GM12872 (cell line): ENCODE measurements around the gene DSG3.

Source experiments
- CTCF ChIP-seq: IDR thresholded peaks from 3 replicates; pipeline ENCODE4 v1.5.1; 2011; ENCODE audit warnings: low read depth, mild to moderate bottlenecking, low read length, moderate library complexity; ENCODE audit not compliant: insufficient read depth

DSG3 gene

GRCh38 chr18:31446854-31447253 lies 687 bp upstream of the DSG3 start:
- TF ChIP-seq CTCF, result no peak

- no peak for TF ChIP-seq CTCF
These were observed 2.9 kb downstream of the DSG3 start for GRCh38 chr18:31450409-31450808.

- no peak for TF ChIP-seq CTCF
These were observed 4.1 kb downstream of the DSG3 start for GRCh38 chr18:31451625-31452024.

GRCh38 chr18:31454066-31454708 lies 6.6 kb downstream of the DSG3 start:
- no peak for TF ChIP-seq CTCF

GRCh38 chr18:31469629-31470028 lies 22.1 kb downstream of the DSG3 start:
- no peak for TF ChIP-seq CTCF

GRCh38 chr18:31478688-31479087 lies 31.1 kb downstream of the DSG3 start:
- no peak for TF ChIP-seq CTCF

- TF ChIP-seq CTCF, result no peak
These were observed 34.5 kb downstream of the DSG3 start for GRCh38 chr18:31482051-31482450.
